GM21786 (cell line): ENCODE data around the gene SEC22B.
"Not testable (repeated sequence)": the region's sequence is repeated elsewhere in the genome, so short reads cannot be mapped to it uniquely, and the experiment has no call there.

Experiments used
- ATAC-seq: cut with Tn5 transposase; IDR thresholded peaks from one replicate; pipeline ENCODE4 v1.9.1; 2021; ENCODE audit not compliant: unreplicated experiment

Gene SEC22B

GRCh38 chr1:120176092-120176855, at the start of gene SEC22B:
Gene SEC22B, minus strand, starts transcription at chr1:120176520. Its CDS starts 139 bp downstream, at chr1:120176381.
- peak; percentile 99 for ATAC-seq

- ATAC-seq, result not testable (repeated sequence)
Observed at GRCh38 chr1:120217933-120218332, 41.6 kb upstream of the SEC22B start.

GRCh38 chr1:120217175-120217929, 41.0 kb upstream of the SEC22B start:
- not testable (repeated sequence) for ATAC-seq

- not testable (repeated sequence) for ATAC-seq
Observed at GRCh38 chr1:120213606-120214005, 37.3 kb upstream of the SEC22B start.

GRCh38 chr1:120210754-120211153, 34.4 kb upstream of the SEC22B start:
- not testable (repeated sequence) for ATAC-seq

- ATAC-seq, result not testable (repeated sequence)
Observed at GRCh38 chr1:120196863-120197775, 20.8 kb upstream of the SEC22B start.

- not testable (repeated sequence) for ATAC-seq
Observed at GRCh38 chr1:120188626-120189025, 12.3 kb upstream of the SEC22B start.

GRCh38 chr1:120182176-120182707, 5.9 kb upstream of the SEC22B start:
- not testable (repeated sequence) for ATAC-seq

GRCh38 chr1:120179811-120180690, 3.7 kb upstream of the SEC22B start:
- ATAC-seq, result not testable (repeated sequence)

- no peak for ATAC-seq
Observed at GRCh38 chr1:120178799-120179756, 2.8 kb upstream of the SEC22B start.

GRCh38 chr1:120178058-120178457, 1.7 kb upstream of the SEC22B start:
- ATAC-seq, result not testable (repeated sequence)

- not testable (repeated sequence) for ATAC-seq
Observed at GRCh38 chr1:120175688-120176087, 632 bp downstream of the SEC22B start.

GRCh38 chr1:120164761-120165160, 11.6 kb downstream of the SEC22B start:
- not testable (repeated sequence) for ATAC-seq

- not testable (repeated sequence) for ATAC-seq
Observed at GRCh38 chr1:120162015-120162414, 14.3 kb downstream of the SEC22B start.

GRCh38 chr1:120158495-120158894, 17.8 kb downstream of the SEC22B start:
- ATAC-seq, result not testable (repeated sequence)

- ATAC-seq, result not testable (repeated sequence)
Observed at GRCh38 chr1:120158086-120158485, 18.2 kb downstream of the SEC22B start.

GRCh38 chr1:120150138-120150822, 26.0 kb downstream of the SEC22B start:
- ATAC-seq, result not testable (repeated sequence)
